Measurements from ENCODE around the gene TLR10.
"Not testable (repeated sequence)": the region's sequence is repeated elsewhere in the genome, so short reads cannot be mapped to it uniquely, and the experiment has no call there.

TLR10 gene

GRCh38 chr4:38774181-38774955 is 8.4 kb downstream of the TLR10 start:
- H3K4me2 ChIP-seq (ENCODE audit: low read depth, low read length, poor library complexity, severe bottlenecking), result no peak overlapping the region
- H3F3A ChIP-seq (ENCODE audit: low read depth), result no peaks in the 10 kb centered on the region
- peaks cover 5% of the 10 kb centered on the region for H3K27me3 ChIP-seq (ENCODE audit: insufficient read depth, low read length, poor library complexity, severe bottlenecking)
- H3K9me3 ChIP-seq (ENCODE audit: insufficient read depth, low read depth, low read length), result no peaks in the 10 kb centered on the region
- H3K79me2 ChIP-seq (ENCODE audit: insufficient read depth, low read length), result no peaks in the 10 kb centered on the region
- H3K36me3 ChIP-seq (ENCODE audit: insufficient read depth, low read length), result no peaks in the 10 kb centered on the region
- H3K9ac ChIP-seq (ENCODE audit: low read depth, low read length, poor library complexity, severe bottlenecking), result no peak overlapping the region
- H2AFZ ChIP-seq (ENCODE audit: low read length), result no peak overlapping the region
- H3K4me1 ChIP-seq (ENCODE audit: insufficient read depth, low read length, poor library complexity, severe bottlenecking), result no peaks in the 10 kb centered on the region
- H3K4me3 ChIP-seq (ENCODE audit: low read length, poor library complexity, severe bottlenecking), result no peak overlapping the region
- TF ChIP-seq EZH2phosphoT487 (IDR thresholded peaks at IDR 0.05; ENCODE audit: borderline replicate concordance) (no peak), CTCF (conservative IDR thresholded peaks at IDR 0.05; ENCODE audit: low read length) (no peak)
- no peaks in the 10 kb centered on the region for H3K9me2 ChIP-seq (replicated peaks; ENCODE audit: low read depth, low read length)
- H4K20me1 ChIP-seq (ENCODE audit: insufficient read depth, low read length, poor library complexity, severe bottlenecking), result no peaks in the 10 kb centered on the region

GRCh38 chr4:38770281-38770680 is 12.5 kb downstream of the TLR10 start:
- H3K27me3 ChIP-seq (ENCODE audit: insufficient read depth, low read length, poor library complexity, severe bottlenecking); H3K4me1 ChIP-seq (ENCODE audit: insufficient read depth, low read length, poor library complexity, severe bottlenecking); H3K36me3 ChIP-seq (ENCODE audit: insufficient read depth, low read length); H3K4me3 ChIP-seq (ENCODE audit: low read length, poor library complexity, severe bottlenecking); H3K4me2 ChIP-seq (ENCODE audit: low read depth, low read length, poor library complexity, severe bottlenecking); H3K9me3 ChIP-seq (ENCODE audit: insufficient read depth, low read depth, low read length); H3F3A ChIP-seq (ENCODE audit: low read depth); H3K79me2 ChIP-seq (ENCODE audit: insufficient read depth, low read length); H4K20me1 ChIP-seq (ENCODE audit: insufficient read depth, low read length, poor library complexity, severe bottlenecking); H3K9ac ChIP-seq (ENCODE audit: low read depth, low read length, poor library complexity, severe bottlenecking); H3K9me2 ChIP-seq (replicated peaks; ENCODE audit: low read depth, low read length); H2AFZ ChIP-seq (ENCODE audit: low read length): not testable (repeated sequence)

DNA sequence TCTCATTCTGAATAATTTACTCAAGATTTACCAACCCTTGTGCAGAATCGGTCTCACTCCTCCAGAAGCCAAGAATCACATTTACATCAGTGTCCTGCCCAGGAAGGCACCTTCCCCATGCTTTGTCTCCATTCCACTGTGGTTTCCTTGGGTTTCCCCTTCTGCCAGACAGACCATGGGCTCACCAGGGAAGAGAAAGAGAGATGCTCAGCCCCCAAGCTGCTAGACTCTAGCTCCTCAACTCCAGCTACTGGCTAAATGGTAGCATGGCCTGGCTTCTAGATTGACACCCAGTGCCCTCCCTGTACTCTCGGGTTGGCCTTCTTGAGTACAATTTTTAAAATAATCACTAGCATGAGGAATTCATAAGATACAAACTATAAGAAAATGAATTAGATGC is 12.9 kb downstream of the TLR10 start:
- H2AFZ ChIP-seq (ENCODE audit: low read length), result no peak overlapping the region

More for the DNA sequence above, 12.9 kb downstream of the TLR10 start:
- Histone ChIP-seq H3K4me2 (ENCODE audit: low read depth, low read length, poor library complexity, severe bottlenecking) (no peak overlapping the region), H3K9me3 (ENCODE audit: insufficient read depth, low read depth, low read length) (no peaks in the 10 kb centered on the region), H3K4me3 (ENCODE audit: low read length, poor library complexity, severe bottlenecking) (no peak overlapping the region), H4K20me1 (ENCODE audit: insufficient read depth, low read length, poor library complexity, severe bottlenecking) (no peaks in the 10 kb centered on the region), H3K27me3 (ENCODE audit: insufficient read depth, low read length, poor library complexity, severe bottlenecking) (peaks cover 5% of the 10 kb centered on the region), H3K9me2 (replicated peaks; ENCODE audit: low read depth, low read length) (no peaks in the 10 kb centered on the region), H3K4me1 (ENCODE audit: insufficient read depth, low read length, poor library complexity, severe bottlenecking) (no peaks in the 10 kb centered on the region), H3F3A (ENCODE audit: low read depth) (no peaks in the 10 kb centered on the region), H3K9ac (ENCODE audit: low read depth, low read length, poor library complexity, severe bottlenecking) (no peak overlapping the region), H3K36me3 (ENCODE audit: insufficient read depth, low read length) (no peaks in the 10 kb centered on the region), H3K79me2 (ENCODE audit: insufficient read depth, low read length) (no peaks in the 10 kb centered on the region)
- TF ChIP-seq EZH2phosphoT487 (IDR thresholded peaks at IDR 0.05; ENCODE audit: borderline replicate concordance) (no peak), CTCF (conservative IDR thresholded peaks at IDR 0.05; ENCODE audit: low read length) (no peak)
